Cerebellar cortex (tissue), 1 donor: ENCODE measurements around the gene BCKDHA.
"Not testable (repeated sequence)": the region's sequence is repeated elsewhere in the genome, so short reads cannot be mapped to it uniquely, and the experiment has no call there.

Experiments used
- DNase-seq: peaks from one replicate; pipeline ENCODE4 v3.0.0-alpha.2; 2015; ENCODE audit warnings: low spot score

The BCKDHA gene

DNA sequence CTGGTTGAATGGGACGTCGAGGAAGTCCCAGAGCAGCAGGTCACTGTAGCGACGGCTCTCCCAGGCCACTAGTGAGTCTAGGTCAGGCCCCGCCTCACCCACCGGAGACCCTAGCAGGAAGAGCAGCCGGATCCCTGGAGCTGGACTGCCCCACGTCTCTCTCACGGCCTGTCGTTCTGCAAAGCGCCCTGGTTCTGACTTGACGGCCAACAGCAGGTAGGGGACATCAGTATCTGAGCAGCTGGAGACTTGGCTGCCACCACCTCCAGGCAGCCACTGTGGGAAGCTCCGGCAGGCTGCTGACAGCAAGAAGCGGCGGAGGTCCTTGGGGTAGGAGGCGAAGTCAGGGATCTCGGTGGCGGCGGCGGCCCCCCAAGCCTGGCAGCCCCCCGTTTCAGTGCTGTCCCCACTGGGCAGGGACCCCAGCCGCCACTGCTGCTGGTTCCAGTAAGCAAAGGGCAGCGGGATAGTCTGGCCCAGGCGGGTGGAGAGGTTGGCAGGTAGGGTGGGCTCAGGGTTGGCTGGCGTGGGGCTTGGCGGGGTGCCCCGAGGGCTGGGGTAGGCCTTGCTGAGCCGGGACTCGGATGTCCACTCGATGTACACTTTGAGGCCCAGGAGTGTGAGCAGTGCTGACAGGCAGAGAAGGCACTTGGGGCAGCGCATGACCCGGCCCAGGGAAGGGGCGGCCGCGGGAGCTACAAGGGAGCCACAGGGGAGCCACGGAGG lies 28.7 kb downstream of the BCKDHA start:
- DNase-seq, result no peak

DNA sequence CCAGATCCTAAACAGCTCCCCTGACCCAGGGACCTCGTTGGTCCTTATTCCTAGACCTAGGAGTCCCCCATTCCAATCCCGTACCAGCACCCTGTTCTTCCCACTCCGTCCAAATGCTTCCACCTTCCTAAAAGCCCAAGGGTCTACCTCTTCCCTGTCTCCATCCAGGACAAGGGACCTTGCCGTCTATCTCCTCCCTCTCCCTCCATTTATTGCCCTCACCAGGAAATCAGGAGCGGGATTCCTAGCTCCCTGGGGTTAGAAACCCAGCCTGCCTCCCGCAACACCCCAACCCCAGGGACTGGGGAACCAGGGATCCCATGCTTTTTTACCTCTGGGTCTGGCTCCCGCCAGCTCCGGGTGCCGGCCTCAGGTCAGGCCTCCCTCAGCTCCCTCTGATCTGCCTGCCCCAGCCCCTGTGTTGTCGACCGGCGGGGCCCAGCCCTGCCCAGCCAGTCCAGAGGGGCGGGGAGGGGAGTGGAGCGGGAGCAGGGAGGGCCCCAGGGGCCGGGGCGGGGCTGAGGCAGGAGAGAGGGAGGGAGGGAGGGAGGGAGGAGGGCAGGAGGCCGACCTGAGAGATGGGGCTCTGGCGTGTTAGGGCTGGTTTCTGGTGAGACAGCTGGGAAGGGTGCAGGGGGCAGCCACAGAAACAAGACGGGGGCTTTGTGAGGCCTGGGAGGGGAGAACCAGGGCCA lies 29.5 kb downstream of the BCKDHA start, which contains the start of gene B3GNT8:
B3GNT8 (minus strand) TSS at position 423 of the 695 bp plus-strand sequence. CDS start 596 bp downstream, outside the sequence.
- peak; percentile 36 for DNase-seq

DNA sequence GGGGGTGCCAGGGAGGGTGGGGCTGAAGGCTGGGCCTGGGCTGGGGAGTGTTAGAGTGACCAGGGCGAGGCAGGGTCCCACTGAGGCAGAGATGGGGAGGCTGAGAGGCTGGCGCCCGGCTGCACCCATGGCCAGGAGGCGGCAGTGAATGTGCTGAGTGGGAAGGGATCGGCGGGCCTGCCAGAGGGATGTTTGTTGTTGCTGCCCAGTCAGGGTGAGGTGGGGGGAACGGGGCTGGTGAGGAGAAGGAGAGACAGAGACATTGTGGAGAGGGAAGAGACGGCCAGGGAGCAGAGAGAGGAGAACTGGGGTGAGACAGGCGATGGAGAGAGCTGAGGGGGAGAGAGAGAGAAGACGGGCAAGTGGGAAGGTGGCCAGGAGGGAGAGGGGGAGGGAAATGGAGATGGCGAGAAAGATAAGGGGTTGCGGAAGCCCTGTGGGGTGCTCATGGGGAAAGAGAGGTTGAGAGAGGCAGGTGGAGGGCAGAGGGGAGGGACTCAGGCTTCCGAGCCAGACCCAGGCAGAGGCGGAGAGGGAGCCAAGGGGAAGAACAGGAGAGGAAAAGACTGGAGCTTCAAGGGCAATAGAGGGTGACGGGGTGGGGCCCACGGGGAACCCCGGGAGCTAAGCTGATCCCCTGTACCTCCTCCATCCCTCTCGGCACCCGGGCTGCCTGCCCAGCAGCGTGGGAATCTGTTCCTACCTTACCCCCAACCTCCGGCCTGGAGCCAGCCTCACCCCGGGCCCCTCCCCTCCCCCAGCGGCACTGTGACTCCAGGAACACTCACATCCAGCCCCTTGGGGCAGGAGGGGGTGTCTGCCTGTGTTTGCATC lies 30.2 kb downstream of the BCKDHA start:
- DNase-seq, result peak; percentile 13

DNA sequence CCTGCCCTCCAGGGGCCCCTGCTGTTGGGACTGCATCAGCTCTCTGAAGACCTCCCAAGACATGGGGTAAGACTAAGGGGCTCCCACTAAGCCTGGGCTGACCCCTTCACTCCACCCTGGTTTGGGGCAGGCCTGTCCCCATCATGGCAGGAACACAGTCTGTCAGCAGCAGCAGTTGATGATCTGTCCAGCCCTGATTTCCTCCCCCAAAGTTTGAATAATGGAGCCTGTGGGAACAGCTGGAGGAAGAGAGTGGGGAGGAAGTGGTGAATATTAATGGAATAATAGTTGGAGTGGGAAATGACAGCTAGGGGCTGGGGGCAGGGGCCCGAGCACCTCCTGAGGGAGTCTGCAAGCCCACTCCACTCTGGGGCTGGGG lies 30.9 kb downstream of the BCKDHA start:
- no peak for DNase-seq

DNA sequence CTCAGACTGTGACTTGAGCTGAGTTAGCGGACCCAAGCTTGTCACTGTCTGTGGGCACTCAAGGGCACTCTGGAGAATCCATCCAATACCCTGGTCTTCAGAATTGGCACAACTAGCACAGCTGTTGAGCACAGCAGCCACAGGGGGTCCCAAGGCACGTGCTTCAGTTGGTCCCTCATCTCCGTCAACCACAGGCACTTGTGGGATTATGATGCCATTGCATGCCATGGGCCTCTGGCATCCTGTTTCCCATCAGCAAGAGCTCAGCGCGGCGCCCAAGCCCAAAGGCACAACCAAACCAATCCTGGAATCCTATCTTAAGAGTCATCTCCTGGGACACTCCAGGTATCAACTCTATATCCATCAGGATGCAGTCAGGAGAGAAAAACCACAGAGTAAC lies 33.3 kb downstream of the BCKDHA start:
- DNase-seq, result no peak

DNA sequence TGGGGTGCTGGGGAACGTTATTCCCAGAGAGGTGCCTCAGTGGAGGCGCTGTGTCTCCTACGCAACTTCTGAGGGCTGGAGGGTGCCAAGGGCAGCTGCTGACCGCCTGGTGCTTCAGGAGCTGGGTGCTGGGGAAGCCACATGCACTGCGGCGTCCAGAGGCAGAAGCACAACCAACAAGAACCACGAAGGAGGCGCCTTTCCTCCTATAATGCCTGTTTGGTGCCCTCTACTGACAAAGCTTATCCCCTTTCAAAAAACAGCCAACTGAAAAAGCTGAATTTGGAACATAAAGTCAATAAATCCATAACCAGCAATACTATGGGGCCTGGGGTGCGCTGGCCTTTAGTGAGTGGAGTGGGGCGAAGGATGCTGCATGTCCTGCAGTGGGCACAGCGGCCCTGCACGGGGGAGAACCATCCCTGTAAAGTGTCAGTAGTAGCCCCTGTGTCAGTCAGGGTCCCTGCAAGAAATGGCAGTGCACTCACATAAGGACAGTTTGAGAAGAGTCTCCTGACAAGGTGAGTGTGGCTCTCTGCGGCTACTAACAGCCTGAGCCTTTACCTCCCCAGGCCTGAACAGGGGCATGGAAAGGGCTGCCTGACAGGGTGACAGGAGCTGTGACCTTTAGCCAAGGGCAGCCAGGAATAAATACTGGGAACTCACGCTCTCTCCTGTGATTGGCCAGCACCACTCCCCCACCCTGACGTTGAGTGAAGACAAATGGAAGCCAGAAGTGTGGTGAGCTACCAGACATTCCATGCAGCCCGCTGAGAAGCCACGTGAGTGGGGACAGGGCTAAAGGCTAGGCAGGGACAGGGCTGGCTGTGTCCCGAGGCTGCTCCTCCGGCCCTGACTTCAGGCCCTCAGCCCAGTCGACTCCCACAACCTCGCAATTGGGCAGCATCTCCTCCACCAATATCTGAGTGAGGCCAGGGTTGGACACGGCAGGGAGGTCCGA lies 34.1 kb downstream of the BCKDHA start:
- peak; percentile 47 for DNase-seq

DNA sequence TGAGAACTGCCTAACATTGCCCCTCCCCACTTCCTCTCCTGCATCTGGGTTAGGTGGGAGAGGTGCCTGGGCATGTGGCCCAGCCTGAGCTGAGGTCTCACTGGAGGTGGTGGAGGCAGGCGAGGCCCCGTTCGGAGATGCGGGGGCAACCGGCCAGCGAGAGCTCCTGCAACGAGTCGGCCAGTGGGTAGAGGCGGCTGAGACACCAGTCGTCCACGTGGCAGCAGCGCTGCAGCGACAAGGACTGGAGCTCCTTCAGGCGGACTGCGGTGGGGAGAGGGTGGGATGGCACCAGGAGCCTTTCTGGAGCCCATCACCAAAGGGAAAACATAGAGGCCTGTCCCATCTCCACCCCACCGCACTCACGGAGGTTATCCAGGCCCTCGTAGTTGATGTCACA lies 35.6 kb downstream of the BCKDHA start:
- DNase-seq, result no peak

DNA sequence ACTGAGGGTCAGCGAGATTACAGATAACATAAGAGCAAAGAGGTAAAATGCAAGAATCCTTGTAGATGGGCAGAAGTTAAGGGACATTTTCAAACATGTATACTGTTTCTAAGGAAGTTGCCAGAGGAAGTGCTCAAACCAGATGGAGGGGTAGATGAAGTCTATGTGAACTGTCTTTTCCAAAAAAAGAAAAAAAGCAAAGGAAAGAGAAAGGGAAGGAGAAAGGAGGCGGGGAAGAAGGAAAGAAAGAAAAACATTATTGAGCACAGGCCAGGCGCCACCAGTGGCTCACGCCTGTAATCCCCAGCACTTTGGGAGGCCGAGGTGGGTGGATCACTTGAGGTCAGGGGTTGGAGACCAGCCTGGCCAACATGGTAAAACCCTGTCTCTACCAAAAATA lies 36.8 kb downstream of the BCKDHA start:
- no peak for DNase-seq

DNA sequence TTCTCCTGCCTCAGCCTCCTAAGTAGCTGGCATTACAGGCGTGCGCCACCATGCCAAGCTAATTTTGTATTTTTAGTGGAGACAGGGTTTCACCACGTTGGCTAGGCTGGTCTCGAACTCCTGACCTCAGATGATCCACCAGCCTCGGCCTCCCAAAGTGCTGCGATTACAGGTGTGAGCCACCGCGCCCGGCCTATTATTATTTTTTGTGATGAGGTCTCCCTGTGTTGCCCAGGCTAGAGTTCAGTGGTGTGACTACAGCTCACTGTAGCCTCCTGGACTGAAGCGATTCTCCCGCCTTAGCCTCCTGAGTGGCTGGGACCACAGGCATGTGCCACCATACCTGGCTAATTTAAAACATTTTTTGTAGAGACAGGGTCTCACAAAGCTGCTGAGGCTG lies 37.8 kb downstream of the BCKDHA start:
- DNase-seq, result not testable (repeated sequence)

DNA sequence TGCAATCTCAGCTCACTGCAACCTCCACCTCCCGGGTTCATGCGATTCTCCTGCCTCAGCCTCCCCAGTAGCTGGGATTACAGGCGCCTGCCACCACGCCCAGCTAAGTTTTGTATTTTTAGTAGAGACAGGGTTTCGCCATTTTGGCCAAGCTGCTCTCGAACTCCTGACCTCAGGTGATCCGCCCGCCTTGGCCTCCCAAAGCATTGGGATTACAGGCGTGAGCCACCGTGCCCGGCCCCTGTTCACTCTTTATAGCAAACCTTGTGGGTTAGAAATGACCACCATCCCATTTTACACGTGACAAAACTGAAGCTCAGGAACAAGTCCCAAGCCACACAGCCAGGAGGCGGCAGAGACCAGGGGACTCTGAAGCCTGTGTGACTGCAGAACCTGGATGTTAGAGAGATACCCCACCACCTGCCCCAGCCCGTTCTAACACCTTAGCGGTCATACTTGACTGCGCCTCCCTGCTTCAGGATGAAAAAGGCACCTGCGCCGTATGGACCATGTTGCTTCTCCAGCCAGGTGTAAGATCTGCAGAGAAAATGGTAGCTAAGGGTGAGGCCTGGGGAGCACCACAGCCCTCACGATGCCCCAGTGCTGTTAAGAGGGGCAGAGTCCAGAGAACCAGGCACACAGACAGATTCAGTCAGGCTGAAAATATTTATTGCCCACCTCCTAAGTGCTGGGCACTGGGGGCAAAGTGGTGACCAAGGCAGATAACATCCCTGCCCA lies 38.5 kb downstream of the BCKDHA start:
- no peak for DNase-seq

DNA sequence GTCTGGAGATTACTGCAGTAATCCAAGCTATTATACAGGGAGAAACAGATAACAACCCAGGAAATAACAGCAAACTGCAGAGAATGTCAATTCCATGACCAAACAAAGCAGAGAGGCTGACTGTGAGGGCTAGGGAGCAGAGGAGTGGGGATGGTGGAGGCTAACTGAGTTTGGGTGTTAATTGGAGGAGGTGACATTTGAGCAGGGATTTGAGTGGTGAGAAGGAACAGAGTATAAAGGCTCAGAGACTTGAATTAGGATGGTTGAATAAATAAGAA lies 39.0 kb downstream of the BCKDHA start:
- DNase-seq, result no peak

DNA sequence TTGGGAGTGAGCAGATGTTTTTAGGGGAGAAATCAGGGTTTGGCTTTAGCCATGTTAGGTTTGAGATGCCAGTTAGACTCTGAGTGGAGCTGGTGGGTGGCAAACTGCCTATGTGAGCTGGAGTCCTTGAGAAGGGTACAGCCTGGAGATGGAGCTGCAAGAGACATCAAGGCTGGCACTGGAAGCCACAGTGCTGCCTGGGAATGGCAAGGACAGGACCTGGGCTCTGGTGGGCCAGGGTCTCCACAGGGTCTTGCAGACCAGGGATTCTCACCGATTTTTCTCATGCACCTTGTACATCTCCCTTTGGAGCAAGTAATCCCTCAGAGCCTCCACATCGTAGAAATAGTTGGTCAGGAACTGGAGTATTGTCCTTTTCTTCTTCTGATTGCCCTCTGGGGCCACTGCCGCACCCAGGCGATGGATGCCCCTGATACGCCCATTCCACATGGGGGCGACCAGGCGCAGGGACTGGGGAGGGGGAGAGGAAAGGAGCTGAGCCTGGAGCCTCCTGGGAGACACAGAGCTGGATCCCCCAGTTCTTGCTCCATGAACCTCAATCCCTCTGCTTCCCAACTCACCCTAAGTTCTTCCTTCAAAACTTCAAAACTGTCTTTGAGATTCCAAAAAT lies 40.4 kb downstream of the BCKDHA start:
- no peak for DNase-seq

DNA sequence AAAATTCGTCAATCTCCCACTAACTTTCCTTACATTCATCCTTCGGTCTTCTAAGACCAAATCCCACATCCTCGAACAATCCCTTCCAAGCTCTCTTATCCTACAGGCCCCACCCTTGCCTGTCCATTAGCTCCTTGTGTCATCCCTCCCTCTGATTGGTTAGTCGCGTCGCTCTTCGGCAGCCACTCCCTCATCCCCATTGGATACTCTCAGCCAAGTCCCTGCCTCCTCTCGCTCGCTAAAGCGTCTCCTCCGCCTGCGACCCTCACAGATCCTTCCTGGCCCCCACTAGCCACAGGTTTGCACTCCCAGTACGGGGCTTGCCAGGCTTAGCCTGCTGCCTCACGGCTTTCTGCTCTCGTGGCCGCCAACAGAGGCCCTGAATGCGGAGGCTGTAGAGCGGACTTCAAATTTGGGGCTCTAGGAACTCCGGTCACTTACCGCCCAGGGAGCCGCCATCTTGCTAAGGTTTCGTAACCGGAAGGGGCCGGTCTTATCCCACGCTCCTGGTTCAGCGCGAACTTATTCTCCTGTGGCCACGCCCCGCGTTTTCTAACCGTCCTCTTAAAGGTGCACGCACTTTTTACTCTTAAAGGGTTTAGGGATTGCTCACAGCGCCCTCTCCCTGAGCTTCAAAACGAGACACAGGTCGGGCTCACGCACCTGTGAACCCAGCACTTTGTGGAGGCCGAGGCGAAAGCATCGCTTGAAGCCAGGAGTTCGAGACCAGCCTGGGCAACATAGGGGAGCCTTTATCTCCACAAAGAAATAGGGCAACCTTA lies 42.0 kb downstream of the BCKDHA start, which contains the start of gene DMAC2:
DMAC2 (minus strand) TSS at position 472 of the 782 bp plus-strand sequence; CDS start at position 459, 13 bp downstream.
- DNase-seq, result peak; percentile 100

DNA sequence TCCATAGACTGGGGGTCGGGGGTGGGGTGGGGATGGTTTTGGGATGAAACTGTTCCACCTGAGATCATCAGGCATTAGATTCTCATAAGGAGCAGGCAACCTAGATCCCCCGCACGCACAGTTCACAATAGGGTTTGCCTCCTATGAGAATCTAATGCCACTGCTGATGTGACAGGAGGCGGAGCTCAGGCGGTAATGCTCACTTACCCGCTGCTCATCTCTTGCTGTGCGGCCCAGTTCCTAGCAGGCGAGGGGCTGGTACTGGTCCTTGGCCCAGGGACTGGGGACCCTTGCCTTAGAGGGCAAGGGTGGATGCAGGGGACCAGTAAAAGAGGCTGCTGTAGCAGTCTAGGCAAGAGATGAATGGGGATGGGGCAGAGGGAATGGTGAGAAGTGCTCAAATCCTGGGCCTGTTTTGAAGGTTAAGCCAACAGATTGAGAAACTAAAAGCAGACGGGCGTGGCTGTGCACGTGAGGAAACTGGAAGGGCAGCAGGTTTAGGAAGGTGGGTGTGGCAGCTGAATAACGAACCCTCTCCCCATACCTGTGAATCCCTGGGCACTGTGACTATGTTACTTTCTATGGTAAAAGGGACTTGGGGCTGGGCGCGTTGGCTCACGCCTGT lies 43.8 kb downstream of the BCKDHA start:
- no peak for DNase-seq

DNA sequence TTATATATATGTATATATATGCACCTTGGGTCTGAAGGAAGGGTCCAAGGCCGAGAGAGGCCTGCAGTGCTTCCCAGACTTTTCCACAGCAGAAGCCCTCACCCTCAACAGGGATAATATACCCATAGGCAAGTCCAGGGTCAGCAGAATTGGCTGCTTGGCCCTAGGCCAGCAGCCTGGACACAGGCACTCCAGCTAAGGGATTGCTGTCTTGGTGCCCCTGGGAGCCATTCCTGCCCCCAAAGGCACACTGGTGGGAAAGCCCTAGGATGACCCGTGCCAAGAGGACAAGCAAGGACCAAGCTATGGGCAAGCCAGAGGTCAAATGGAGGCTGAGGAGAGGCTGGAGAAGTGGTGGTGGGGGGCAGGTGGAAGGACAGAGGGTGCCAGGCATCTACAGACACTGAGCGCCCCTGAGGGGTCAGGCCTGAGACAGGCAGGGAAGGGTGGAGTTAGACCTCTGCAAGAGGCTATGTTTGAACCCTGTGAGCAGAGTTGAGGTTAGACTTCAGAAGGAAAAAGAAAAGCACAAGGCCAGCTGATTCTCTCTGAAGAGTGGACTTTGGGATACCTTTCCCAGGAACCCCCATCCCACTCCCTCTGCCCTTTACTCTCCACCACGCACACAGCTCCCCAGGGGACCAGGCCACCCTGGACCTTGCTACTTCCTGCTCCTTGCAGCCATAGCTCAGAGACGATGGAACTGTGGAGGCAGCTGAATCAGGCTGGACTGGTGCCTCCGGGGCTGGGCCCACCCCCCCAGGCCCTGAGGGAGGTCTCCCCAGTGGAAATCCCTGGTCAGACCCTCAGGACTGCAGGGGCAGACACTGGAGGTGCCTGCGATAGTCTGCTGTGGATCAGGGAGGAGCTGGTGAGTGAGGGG lies 45.1 kb downstream of the BCKDHA start, which contains the start of gene ERICH4:
ERICH4 (plus strand) TSS at position 684 of the 883 bp plus-strand sequence; CDS start at position 698, 14 bp downstream.
- no peak for DNase-seq

DNA sequence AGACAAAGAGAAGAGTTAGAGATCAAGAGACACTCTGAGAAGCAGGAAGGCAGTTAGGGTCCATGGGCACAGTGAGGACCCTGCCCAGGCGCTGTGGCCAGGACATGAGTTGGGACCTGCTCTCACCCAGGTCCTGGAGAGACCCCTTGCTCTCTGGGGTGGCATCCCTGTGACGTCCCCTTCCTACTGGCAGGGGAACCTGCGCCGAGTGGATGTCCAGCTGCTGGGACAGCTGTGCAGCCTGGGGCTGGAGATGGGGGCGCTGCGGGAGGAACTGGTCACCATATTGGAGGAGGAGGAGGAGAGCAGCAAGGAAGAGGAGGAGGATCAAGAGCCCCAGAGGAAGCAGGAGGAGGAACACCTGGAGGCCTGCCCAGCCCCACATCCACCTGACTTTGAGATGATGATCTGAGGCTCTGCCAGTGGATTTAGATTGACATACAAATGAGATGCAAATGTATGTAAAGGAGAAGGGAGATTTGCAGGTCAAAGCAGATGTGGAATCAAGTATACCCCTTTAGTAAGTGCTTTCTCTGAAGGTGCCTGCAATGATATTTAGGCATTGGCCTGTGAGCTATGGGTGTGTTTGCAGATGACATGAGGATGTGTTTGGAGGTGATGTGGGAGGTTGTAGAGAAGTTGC lies 46.3 kb downstream of the BCKDHA start:
- no peak for DNase-seq

DNA sequence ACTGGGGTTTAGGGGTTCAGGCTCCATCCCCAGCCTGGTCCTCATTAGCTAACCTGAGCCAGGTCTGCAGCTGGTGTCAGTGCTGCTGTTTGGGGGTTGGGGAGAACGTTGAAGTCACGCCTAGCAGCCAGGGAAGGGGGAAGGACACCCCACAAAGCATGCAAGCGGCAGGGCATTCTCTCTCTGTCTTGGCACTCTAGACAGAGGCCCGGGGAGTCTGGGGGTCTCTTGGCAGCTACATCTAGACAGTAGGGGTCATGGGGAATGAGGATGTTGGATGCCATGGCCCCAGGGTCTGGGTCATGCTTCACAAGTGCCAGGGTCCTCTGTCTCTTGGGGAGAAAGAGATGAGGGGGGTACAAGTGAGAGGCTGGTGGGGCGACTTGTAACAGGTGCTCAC lies 48.0 kb downstream of the BCKDHA start:
- no peak for DNase-seq
